Measurements from ENCODE around the gene OGFRL1. TPM values are rescaled to one million over a fixed set of nuclear protein-coding genes. Genes with fewer than 3 reads are reported as not detected.
"Not testable (repeated sequence)": the region's sequence is repeated elsewhere in the genome, so short reads cannot be mapped to it uniquely, and the experiment has no call there.

OGFRL1 gene
- total RNA-seq, 1 experiment from 2014 or later: 70.8 TPM

GRCh38 chr6:71259888-71260604 is 28.6 kb upstream of the OGFRL1 start:
- Mint-ChIP-seq H3K4me3 (ENCODE audit: unreplicated experiment) (no peak overlapping the region), H3K27me3 (ENCODE audit: insufficient read depth, unreplicated experiment) (no peaks in the 10 kb centered on the region), H3K27ac (ENCODE audit: low read depth, unreplicated experiment) (no peak overlapping the region), H3K9me3 (ENCODE audit: unreplicated experiment) (no peaks in the 10 kb centered on the region), H3K36me3 (ENCODE audit: insufficient read depth, unreplicated experiment) (no peaks in the 10 kb centered on the region), H3K4me1 (ENCODE audit: insufficient read depth, unreplicated experiment) (no peaks in the 10 kb centered on the region)
- BruUV-seq (replicated peaks): no TSS peak
- ChIA-PET POLR2A (interaction anchor here (0.9 kb wide), 1 partner anchor 13 kb away, joined by 3 read pairs; no protein-coding TSS in a partner anchor), CTCF (interaction anchor here (0.6 to 1.2 kb wide), 3 partner anchors 10 to 26 kb away, joined by 3 read pairs; no protein-coding TSS in a partner anchor)
- TF ChIP-seq CTCF (IDR thresholded peaks at IDR 0.05; ENCODE audit: unreplicated experiment): no peak
- intact Hi-C loops (cut with micrococcal nuclease): no loop called here
- no peak for DNase-seq (ENCODE audit: unreplicated experiment)

GRCh38 chr6:71262914-71263313 is 25.7 kb upstream of the OGFRL1 start:
- H3K27ac Mint-ChIP-seq (ENCODE audit: low read depth, unreplicated experiment): no peak overlapping the region
- intact Hi-C loops (cut with micrococcal nuclease): no loop called here
- ChIA-PET POLR2A (no interaction called here), CTCF (no interaction called here)
- no peak for TF ChIP-seq CTCF (IDR thresholded peaks at IDR 0.05; ENCODE audit: unreplicated experiment)
- no peaks in the 10 kb centered on the region for H3K9me3 Mint-ChIP-seq (ENCODE audit: unreplicated experiment)
- no TSS peak for BruUV-seq (replicated peaks)
- DNase-seq (ENCODE audit: unreplicated experiment): no peak
- H3K36me3 Mint-ChIP-seq (ENCODE audit: insufficient read depth, unreplicated experiment): no peaks in the 10 kb centered on the region
- H3K4me3 Mint-ChIP-seq (ENCODE audit: unreplicated experiment): no peak overlapping the region
- H3K4me1 Mint-ChIP-seq (ENCODE audit: insufficient read depth, unreplicated experiment): no peaks in the 10 kb centered on the region
- H3K27me3 Mint-ChIP-seq (ENCODE audit: insufficient read depth, unreplicated experiment): no peaks in the 10 kb centered on the region

GRCh38 chr6:71266392-71266791 is 22.2 kb upstream of the OGFRL1 start:
- not testable (repeated sequence) for BruUV-seq (replicated peaks); H3K9me3 Mint-ChIP-seq (ENCODE audit: unreplicated experiment)

GRCh38 chr6:71268735-71269437 is 19.7 kb upstream of the OGFRL1 start:
- Mint-ChIP-seq H3K9me3 (ENCODE audit: unreplicated experiment) (peaks cover 16% of the 10 kb centered on the region), H3K4me3 (ENCODE audit: unreplicated experiment) (no peak overlapping the region), H3K36me3 (ENCODE audit: insufficient read depth, unreplicated experiment) (no peaks in the 10 kb centered on the region), H3K27ac (ENCODE audit: low read depth, unreplicated experiment) (no peak overlapping the region), H3K27me3 (ENCODE audit: insufficient read depth, unreplicated experiment) (no peaks in the 10 kb centered on the region), H3K4me1 (ENCODE audit: insufficient read depth, unreplicated experiment) (no peaks in the 10 kb centered on the region)
- intact Hi-C loops (cut with micrococcal nuclease): no loop called here
- no peak for TF ChIP-seq CTCF (IDR thresholded peaks at IDR 0.05; ENCODE audit: unreplicated experiment)
- no TSS peak for BruUV-seq (replicated peaks)
- ChIA-PET CTCF (interaction anchor here (0.8 to 1.4 kb wide), 3 partner anchors 19 to 1048 kb away, joined by 3 to 6 read pairs (median 3); no protein-coding TSS in a partner anchor), POLR2A (interaction anchor here (0.6 kb wide), 1 partner anchor 170 kb away, joined by 3 read pairs; no protein-coding TSS in a partner anchor)
- no peak for DNase-seq (ENCODE audit: unreplicated experiment)

More at GRCh38 chr6:71266392-71266791, 22.2 kb upstream of the OGFRL1 start:
- H3K4me1 Mint-ChIP-seq (ENCODE audit: insufficient read depth, unreplicated experiment); H3K27ac Mint-ChIP-seq (ENCODE audit: low read depth, unreplicated experiment); H3K4me3 Mint-ChIP-seq (ENCODE audit: unreplicated experiment); POLR2A ChIA-PET; CTCF ChIA-PET; H3K36me3 Mint-ChIP-seq (ENCODE audit: insufficient read depth, unreplicated experiment); DNase-seq (ENCODE audit: unreplicated experiment); intact Hi-C loops (cut with micrococcal nuclease); H3K27me3 Mint-ChIP-seq (ENCODE audit: insufficient read depth, unreplicated experiment): not testable (repeated sequence)
